UCSD-AML1 (cell line): ENCODE data around the gene CNIH3.
A peak's percentile ranks its signal among the peaks of the same experiment; 100 is the strongest.

Source experiments
- DNase-seq: peaks from one replicate; lab custom pipeline; 2025; ENCODE audit not compliant: unreplicated experiment; lab: John Stamatoyannopoulos, UW

CNIH3 gene

GRCh38 chr1:224640587-224640986 lies 24.5 kb downstream of the CNIH3 start:
- no peak for DNase-seq

- DNase-seq = no peak
These were observed 24.9 kb downstream of the CNIH3 start for GRCh38 chr1:224641030-224641429.

- DNase-seq = no peak
These were observed 27.5 kb downstream of the CNIH3 start for GRCh38 chr1:224643653-224644052.

- DNase-seq = peak; percentile 45
These were observed 28.5 kb downstream of the CNIH3 start for GRCh38 chr1:224644553-224645154.

- DNase-seq = no peak
These were observed 31.3 kb downstream of the CNIH3 start for GRCh38 chr1:224647449-224647848.

GRCh38 chr1:224650290-224650689 lies 34.2 kb downstream of the CNIH3 start:
- DNase-seq = no peak

GRCh38 chr1:224651188-224651587 lies 35.1 kb downstream of the CNIH3 start:
- DNase-seq = no peak

- no peak for DNase-seq
These were observed 40.3 kb downstream of the CNIH3 start for GRCh38 chr1:224656392-224656791.

- no peak for DNase-seq
These were observed 44.0 kb downstream of the CNIH3 start for GRCh38 chr1:224660074-224660473.

GRCh38 chr1:224662870-224663269 lies 46.8 kb downstream of the CNIH3 start:
- DNase-seq = no peak

GRCh38 chr1:224665016-224665415 lies 48.9 kb downstream of the CNIH3 start:
- DNase-seq = no peak

- DNase-seq = no peak
These were observed 50.0 kb downstream of the CNIH3 start for GRCh38 chr1:224666078-224666477.

- no peak for DNase-seq
These were observed 50.8 kb downstream of the CNIH3 start for GRCh38 chr1:224666913-224667312.

- no peak for DNase-seq
These were observed 52.9 kb downstream of the CNIH3 start for GRCh38 chr1:224668984-224669383.

GRCh38 chr1:224669403-224669802 lies 53.3 kb downstream of the CNIH3 start:
- no peak for DNase-seq

GRCh38 chr1:224670506-224670905 lies 54.4 kb downstream of the CNIH3 start:
- no peak for DNase-seq

GRCh38 chr1:224671076-224671475 lies 55.0 kb downstream of the CNIH3 start:
- no peak for DNase-seq

- no peak for DNase-seq
These were observed 57.0 kb downstream of the CNIH3 start for GRCh38 chr1:224673141-224673540.

- no peak for DNase-seq
These were observed 59.5 kb downstream of the CNIH3 start for GRCh38 chr1:224675590-224675989.

- no peak for DNase-seq
These were observed 60.4 kb downstream of the CNIH3 start for GRCh38 chr1:224676551-224676950.

- DNase-seq = no peak
These were observed 62.1 kb downstream of the CNIH3 start for GRCh38 chr1:224678168-224678567.

GRCh38 chr1:224679606-224680005 lies 63.5 kb downstream of the CNIH3 start:
- DNase-seq = no peak

GRCh38 chr1:224681816-224682215 lies 65.7 kb downstream of the CNIH3 start:
- no peak for DNase-seq
